MCF 10A (cell line): ENCODE results near the gene RIN3. TPM values are rescaled to one million over a fixed set of nuclear protein-coding genes. Genes with fewer than 3 reads are reported as not detected.

Experiments
- BruUV-seq: library from RNA; stranded (reverse); fragments of 400-500 nt; replicated peaks from 2 replicates; lab custom pipeline; 2021; lab: Mats Ljungman, UMichigan
- CTCF ChIA-PET: fragments of 300-600 bp; sonication (Branson Sonifier 250); formaldehyde crosslinking; extraction: SDS; loops from one replicate; lab custom pipeline; 2021; ENCODE audit warnings: antibody characterized with exemption, inconsistent platforms; lab: Yijun Ruan, JAX
- POLR2A ChIA-PET: fragments of 300-600, 350-650 bp; sonication (Branson Sonifier 250); formaldehyde crosslinking; extraction: SDS; loops from one replicate; lab custom pipeline; 2020; ENCODE audit warnings: antibody characterized with exemption, inconsistent platforms; lab: Yijun Ruan, JAX
- DNase-seq: peaks from one replicate; pipeline ENCODE4 v3.0.0-alpha.2; 2018; ENCODE audit not compliant: unreplicated experiment
- H3K27ac Mint-ChIP-seq: one replicate; pipeline ENCODE4 v1.8.0; 2022; ENCODE audit warnings: mild to moderate bottlenecking, low read depth, mixed read lengths; ENCODE audit not compliant: unreplicated experiment
- H3K27me3 Mint-ChIP-seq: one replicate; pipeline ENCODE4 v1.8.0; 2022; ENCODE audit warnings: mixed read lengths; ENCODE audit not compliant: insufficient read depth, unreplicated experiment
- H3K36me3 Mint-ChIP-seq: one replicate; pipeline ENCODE4 v1.8.0; 2022; ENCODE audit warnings: mild to moderate bottlenecking, moderate library complexity, mixed read lengths; ENCODE audit not compliant: insufficient read depth, unreplicated experiment
- H3K4me1 Mint-ChIP-seq: one replicate; pipeline ENCODE4 v1.8.0; 2022; ENCODE audit warnings: mixed read lengths; ENCODE audit not compliant: insufficient read depth, unreplicated experiment
- H3K4me3 Mint-ChIP-seq: one replicate; pipeline ENCODE4 v1.8.0; 2022; ENCODE audit warnings: mild to moderate bottlenecking, moderate library complexity, mixed read lengths; ENCODE audit not compliant: unreplicated experiment
- H3K9me3 Mint-ChIP-seq: one replicate; pipeline ENCODE4 v1.8.0; 2022; ENCODE audit warnings: mixed read lengths; ENCODE audit not compliant: unreplicated experiment
- CTCF ChIP-seq: fragments of 200-600 bp; IDR thresholded peaks from one replicate; pipeline ENCODE4 v1.8.0; 2022; ENCODE audit warnings: antibody characterized with exemption, mild to moderate bottlenecking; ENCODE audit not compliant: unreplicated experiment
- intact Hi-C: fragments of 100-400 bp; cut with micrococcal nuclease; formaldehyde crosslinking; loops from 2 replicates; pipeline ENCODE4 v1.14.1; 2022
- total RNA-seq: library from RNA; stranded (reverse); gene quantifications from 2 replicates; pipeline ENCODE4 v1.2.3, GENCODE V29; 2022

The RIN3 gene
- total RNA-seq, 1 experiment from 2014 or later = 14.2 TPM

GRCh38 chr14:92601757-92602417 lies 88.3 kb downstream of the RIN3 start:
- peaks cover 7% of the 10 kb centered on the region for H3K36me3 Mint-ChIP-seq
- H3K27ac Mint-ChIP-seq = peak overlapping the region; percentile 16
- TF ChIP-seq CTCF = no peak
- DNase-seq = no peak
- no TSS peak for BruUV-seq
- no peak overlapping the region for H3K4me3 Mint-ChIP-seq
- intact Hi-C loops = loop anchor here (2.0 to 5.0 kb wide), 2 partner anchors 79 to 465 kb away; no protein-coding TSS in a partner anchor
- no peaks in the 10 kb centered on the region for H3K27me3 Mint-ChIP-seq
- POLR2A ChIA-PET = interaction anchor here (1.1 kb wide), 1 partner anchor 25 kb away, joined by 3 read pairs; no protein-coding TSS in a partner anchor
- CTCF ChIA-PET = interaction anchor here (0.6 to 0.7 kb wide), 3 partner anchors 88 to 1487 kb away, joined by 3 to 4 read pairs (median 3); partner anchors contain the start of gene RIN3
- H3K4me1 Mint-ChIP-seq = peaks cover 28% of the 10 kb centered on the region
- H3K9me3 Mint-ChIP-seq = no peaks in the 10 kb centered on the region

- intact Hi-C loops = loop anchor here (5.0 kb wide), 1 partner anchor 466 kb away; no protein-coding TSS in a partner anchor
- no peak overlapping the region for H3K27ac Mint-ChIP-seq
Observed at GRCh38 chr14:92603309-92604242, 90.0 kb downstream of the RIN3 start.

GRCh38 chr14:92605274-92605940 lies 91.8 kb downstream of the RIN3 start:
- TF ChIP-seq CTCF = no peak

More at GRCh38 chr14:92603309-92604242, 90.0 kb downstream of the RIN3 start:
- Mint-ChIP-seq H3K4me3 (no peak overlapping the region), H3K36me3 (peaks cover 7% of the 10 kb centered on the region), H3K4me1 (peaks cover 32% of the 10 kb centered on the region), H3K27me3 (no peaks in the 10 kb centered on the region), H3K9me3 (no peaks in the 10 kb centered on the region)
- ChIA-PET CTCF (interaction anchor here (0.6 to 1.7 kb wide), 6 partner anchors 9 to 482 kb away, joined by 3 to 6 read pairs (median 5); partner anchors contain the start of genes CPSF2 and NDUFB1), POLR2A (no interaction called here)
- TF ChIP-seq CTCF = peak; percentile 30
- BruUV-seq = no TSS peak
- peak; percentile 45 for DNase-seq

More at GRCh38 chr14:92605274-92605940, 91.8 kb downstream of the RIN3 start:
- ChIA-PET CTCF (interaction anchor here (1.6 kb wide), 1 partner anchor 78 kb away, joined by 3 read pairs; no protein-coding TSS in a partner anchor), POLR2A (no interaction called here)
- intact Hi-C loops = loop anchor here (5.0 kb wide), 1 partner anchor 148 kb away; no protein-coding TSS in a partner anchor
- H3K36me3 Mint-ChIP-seq = peaks cover 7% of the 10 kb centered on the region
- no peak overlapping the region for H3K27ac Mint-ChIP-seq
- no peaks in the 10 kb centered on the region for H3K27me3 Mint-ChIP-seq
- BruUV-seq = no TSS peak
- no peak overlapping the region for H3K4me3 Mint-ChIP-seq
- H3K4me1 Mint-ChIP-seq = peaks cover 31% of the 10 kb centered on the region
- H3K9me3 Mint-ChIP-seq = no peaks in the 10 kb centered on the region
- DNase-seq = no peak
